SK-N-MC (cell line): ENCODE results near the gene NT5DC4.
"Not testable (repeated sequence)": the region's sequence is repeated elsewhere in the genome, so short reads cannot be mapped to it uniquely, and the experiment has no call there.

Experiments
- DNase-seq: peaks from one replicate; pipeline ENCODE4 v3.0.0-alpha.2; 2011; ENCODE audit warnings: low read depth, low spot score
- H3K27ac ChIP-seq: fragments of 200-600 bp; sonication (generic); 2 replicates; pipeline ENCODE4 v1.5.1; 2016; ENCODE audit warnings: mixed run types
- H3K36me3 ChIP-seq: fragments of 200-600 bp; sonication (generic); 2 replicates; pipeline ENCODE4 v1.6.1; 2017; ENCODE audit warnings: antibody characterized with exemption, low read length, mixed read lengths; ENCODE audit not compliant: insufficient read depth
- H3K4me3 ChIP-seq: fragments of 200-600 bp; sonication (generic); 2 replicates; pipeline ENCODE4 v1.5.1; 2016
- H3K9ac ChIP-seq: fragments of 200-600 bp; sonication (generic); 2 replicates; pipeline ENCODE4 v1.8.0; 2017; ENCODE audit warnings: mixed run types, mixed read lengths; ENCODE audit not compliant: insufficient read length
- H3K9me3 ChIP-seq: fragments of 200-600 bp; sonication (generic); 2 replicates; pipeline ENCODE4 v1.6.1; 2017; ENCODE audit warnings: low read depth, mild to moderate bottlenecking, antibody characterized with exemption, low read length, moderate library complexity, mixed read lengths
- EZH2 ChIP-seq: fragments of 200-600 bp; sonication (generic); IDR thresholded peaks from one replicate; pipeline ENCODE4 v1.6.1; 2017; ENCODE audit warnings: antibody characterized with exemption
- FOXP2 ChIP-seq: optimal IDR thresholded peaks from 2 replicates; pipeline ENCODE3; 2011; ENCODE audit warnings: mild to moderate bottlenecking, moderate library complexity; ENCODE audit not compliant: insufficient read depth; ENCODE audit errors: extremely low read length, control extremely low read depth
- POLR2AphosphoS5 ChIP-seq: IDR thresholded peaks from 2 replicates; pipeline ENCODE4 v1.6.1; 2012; ENCODE audit warnings: mild to moderate bottlenecking, low read depth, low read length, borderline replicate concordance

The NT5DC4 gene

DNA sequence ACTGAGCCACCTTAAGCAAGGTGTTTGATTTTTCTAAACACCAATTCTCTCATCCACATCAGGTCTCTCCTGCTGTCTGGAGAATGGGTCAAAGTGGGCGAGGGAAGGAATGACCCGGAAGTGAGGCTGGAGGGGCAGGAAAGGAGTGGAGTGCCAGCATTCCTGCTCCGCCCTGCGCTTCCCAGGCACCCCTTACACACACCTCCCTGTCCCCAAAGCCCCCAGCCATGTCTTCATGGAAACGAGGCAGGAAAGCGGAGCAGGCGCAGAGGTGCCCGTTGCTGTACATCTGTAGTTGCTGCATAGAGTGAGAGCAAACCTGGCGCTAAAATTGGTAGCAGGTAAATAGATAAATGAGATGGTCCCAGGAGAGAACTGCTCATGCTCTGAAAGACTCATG, 27.2 kb upstream of the NT5DC4 start:
- H3K27ac ChIP-seq = no peak overlapping the region
- no peak for DNase-seq
- no peak overlapping the region for H3K4me3 ChIP-seq
- H3K9me3 ChIP-seq = no peaks in the 10 kb centered on the region
- TF ChIP-seq POLR2AphosphoS5 = no peak
- no peak for TF ChIP-seq FOXP2
- TF ChIP-seq EZH2 = no peak
- no peaks in the 10 kb centered on the region for H3K36me3 ChIP-seq
- no peak overlapping the region for H3K9ac ChIP-seq

DNA sequence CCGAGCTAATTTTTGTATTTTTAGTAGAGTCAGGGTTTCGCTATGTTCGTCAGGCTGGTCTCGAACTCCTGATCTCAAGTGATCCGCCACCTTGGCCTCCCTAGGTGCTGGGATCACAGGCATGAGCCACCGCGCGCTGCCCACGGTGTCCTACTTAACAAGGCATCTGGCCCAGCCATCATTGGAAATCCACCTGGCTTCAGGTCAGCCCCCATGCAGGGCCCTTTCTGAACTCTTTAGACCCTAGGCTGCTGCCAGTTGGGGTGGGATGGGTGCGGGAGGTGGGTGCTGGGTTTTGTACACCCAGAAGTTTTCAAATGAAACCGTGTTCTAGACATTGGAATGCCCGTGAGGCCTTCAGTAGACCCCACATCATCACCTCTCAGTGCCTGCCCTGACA, 26.6 kb upstream of the NT5DC4 start:
- Histone ChIP-seq H3K9me3 (no peaks in the 10 kb centered on the region), H3K27ac (no peak overlapping the region)
- DNase-seq = no peak

GRCh38 chr2:112698834-112699515, 21.8 kb upstream of the NT5DC4 start:
- Histone ChIP-seq H3K9ac (no peak overlapping the region), H3K4me3 (no peak overlapping the region), H3K27ac (no peak overlapping the region), H3K36me3 (no peaks in the 10 kb centered on the region), H3K9me3 (no peaks in the 10 kb centered on the region)
- DNase-seq = no peak
- TF ChIP-seq POLR2AphosphoS5 = no peak
- no peak for TF ChIP-seq FOXP2
- no peak for TF ChIP-seq EZH2

More for the DNA sequence above, 26.6 kb upstream of the NT5DC4 start:
- H3K36me3 ChIP-seq = no peaks in the 10 kb centered on the region
- TF ChIP-seq FOXP2 (no peak), EZH2 (no peak), POLR2AphosphoS5 (no peak)
- no peak overlapping the region for H3K4me3 ChIP-seq
- no peak overlapping the region for H3K9ac ChIP-seq

GRCh38 chr2:112699984-112700667, 20.7 kb upstream of the NT5DC4 start:
- Histone ChIP-seq H3K4me3 (no peak overlapping the region), H3K9ac (no peak overlapping the region), H3K27ac (no peak overlapping the region), H3K36me3 (no peaks in the 10 kb centered on the region), H3K9me3 (no peaks in the 10 kb centered on the region)
- no peak for DNase-seq
- TF ChIP-seq POLR2AphosphoS5 = no peak
- TF ChIP-seq EZH2 = no peak
- TF ChIP-seq FOXP2 = no peak

DNA sequence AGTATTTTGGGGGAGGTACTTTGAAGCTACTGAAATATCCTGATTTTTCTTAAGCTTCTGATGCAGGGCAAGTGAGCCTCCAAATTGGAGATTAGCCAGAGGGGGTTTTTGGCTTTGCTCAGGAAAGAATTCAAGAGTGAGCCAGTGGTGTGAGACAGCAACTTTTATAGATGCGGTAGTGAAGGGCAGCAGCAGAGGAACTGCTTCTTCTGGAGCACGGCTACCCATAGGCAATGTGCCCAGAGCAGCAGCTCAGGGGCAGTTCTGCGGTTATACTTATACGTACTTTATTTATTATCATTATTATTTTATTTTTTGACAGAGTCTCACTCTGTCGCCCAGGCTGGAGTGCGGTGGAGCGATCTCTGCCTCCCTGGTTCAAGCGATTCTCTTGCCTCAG, 19.8 kb upstream of the NT5DC4 start:
- Histone ChIP-seq H3K36me3 (no peaks in the 10 kb centered on the region), H3K9ac (no peak overlapping the region), H3K4me3 (no peak overlapping the region), H3K27ac (no peak overlapping the region), H3K9me3 (no peaks in the 10 kb centered on the region)
- TF ChIP-seq FOXP2 (no peak), POLR2AphosphoS5 (no peak), EZH2 (no peak)
- DNase-seq = no peak

DNA sequence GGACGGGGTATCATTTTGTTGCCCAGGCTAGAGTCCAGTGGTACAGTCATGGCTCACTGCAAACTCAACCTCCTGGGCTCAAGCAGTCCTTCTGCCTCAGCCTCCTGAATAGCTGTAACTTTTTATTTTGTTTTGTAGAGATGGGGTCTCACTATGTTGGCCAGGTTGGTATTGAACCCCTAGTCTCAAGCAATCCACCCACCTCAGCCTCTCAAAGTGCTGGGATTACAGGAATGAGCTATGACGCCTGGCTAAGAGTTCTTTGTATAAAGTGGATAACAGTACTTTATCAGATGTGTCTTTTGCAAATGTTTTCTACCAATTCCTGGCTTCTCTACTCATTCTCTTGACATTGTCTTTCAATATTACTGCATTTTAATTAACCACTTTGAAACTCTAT, 17.1 kb upstream of the NT5DC4 start:
- no peak for TF ChIP-seq FOXP2
- no peak for TF ChIP-seq EZH2
- TF ChIP-seq POLR2AphosphoS5 = no peak
- H3K36me3 ChIP-seq = no peaks in the 10 kb centered on the region

GRCh38 chr2:112705575-112705974, 15.2 kb upstream of the NT5DC4 start:
- H3K9ac ChIP-seq = no peak overlapping the region
- DNase-seq = no peak

More for the DNA sequence above, 17.1 kb upstream of the NT5DC4 start:
- H3K4me3 ChIP-seq = no peak overlapping the region
- H3K9me3 ChIP-seq = no peaks in the 10 kb centered on the region
- H3K9ac ChIP-seq = no peak overlapping the region
- no peak for DNase-seq
- no peak overlapping the region for H3K27ac ChIP-seq

GRCh38 chr2:112706170-112706664, 14.6 kb upstream of the NT5DC4 start:
- no peaks in the 10 kb centered on the region for H3K9me3 ChIP-seq
- TF ChIP-seq FOXP2 (no peak), POLR2AphosphoS5 (no peak), EZH2 (no peak)
- H3K9ac ChIP-seq = no peak overlapping the region
- DNase-seq = no peak
- no peaks in the 10 kb centered on the region for H3K36me3 ChIP-seq
- H3K4me3 ChIP-seq = no peak overlapping the region
- H3K27ac ChIP-seq = no peak overlapping the region

More at GRCh38 chr2:112705575-112705974, 15.2 kb upstream of the NT5DC4 start:
- Histone ChIP-seq H3K4me3 (no peak overlapping the region), H3K36me3 (no peaks in the 10 kb centered on the region), H3K27ac (no peak overlapping the region), H3K9me3 (no peaks in the 10 kb centered on the region)
- no peak for TF ChIP-seq EZH2
- no peak for TF ChIP-seq FOXP2
- no peak for TF ChIP-seq POLR2AphosphoS5

DNA sequence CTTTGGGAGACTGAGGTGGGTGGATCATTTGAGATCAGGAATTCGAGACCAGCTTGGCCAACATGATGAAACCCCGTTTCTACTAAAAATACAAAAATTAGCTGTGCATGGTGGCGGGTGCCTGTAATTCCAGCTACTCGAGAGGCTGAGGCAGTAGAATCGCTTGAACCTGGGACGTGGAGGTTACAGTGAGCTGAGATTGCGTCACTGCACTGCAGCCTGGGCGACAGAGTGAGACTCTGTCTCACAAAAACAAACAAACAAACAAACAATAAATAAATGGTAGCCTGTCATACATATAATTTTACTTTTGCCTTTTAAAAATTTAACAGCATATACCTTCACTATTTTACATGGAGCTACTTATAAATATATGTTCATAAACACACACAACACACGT, 13.9 kb upstream of the NT5DC4 start:
- not testable (repeated sequence) for H3K36me3 ChIP-seq, H3K4me3 ChIP-seq, H3K9ac ChIP-seq, H3K27ac ChIP-seq, H3K9me3 ChIP-seq, DNase-seq
